GM18519 (cell line): ENCODE data around the gene ZC3H4.
"Not testable (repeated sequence)": the region's sequence is repeated elsewhere in the genome, so short reads cannot be mapped to it uniquely, and the experiment has no call there.

Experiments used
- ATAC-seq: cut with Tn5 transposase; IDR thresholded peaks from one replicate; pipeline ENCODE4 v1.9.1; 2021; ENCODE audit warnings: mild to moderate bottlenecking, moderate library complexity; ENCODE audit not compliant: unreplicated experiment, low FRiP score

The ZC3H4 gene

DNA sequence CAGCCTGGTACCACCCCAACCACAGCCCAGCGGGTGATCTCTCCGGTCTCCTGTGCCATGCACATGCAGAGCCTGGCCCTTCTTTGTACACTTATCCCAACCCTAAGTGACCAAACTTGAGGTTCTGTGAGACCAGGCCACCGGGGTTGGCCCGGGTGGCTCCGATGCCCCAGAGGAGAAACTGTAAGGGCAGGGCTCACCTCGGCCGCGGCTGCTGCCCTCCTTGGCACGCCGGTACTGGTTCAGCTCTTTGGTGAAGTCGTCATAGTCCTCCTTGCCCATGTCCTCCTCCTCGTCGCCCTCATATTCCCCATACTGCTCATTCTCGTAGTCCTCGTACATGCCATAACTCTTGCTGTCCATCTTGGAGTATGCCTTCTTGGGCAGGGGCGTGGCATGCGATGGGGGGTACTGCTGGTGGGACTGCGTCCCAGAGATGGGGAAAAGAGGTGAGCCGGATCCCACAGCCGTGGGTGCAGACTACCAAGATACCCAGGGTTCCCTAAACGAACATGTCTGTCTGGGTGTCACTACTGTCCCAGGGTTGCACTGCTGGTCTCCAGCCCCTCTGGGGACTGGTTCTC lies 23.7 kb downstream of the ZC3H4 start:
- no peak for ATAC-seq

DNA sequence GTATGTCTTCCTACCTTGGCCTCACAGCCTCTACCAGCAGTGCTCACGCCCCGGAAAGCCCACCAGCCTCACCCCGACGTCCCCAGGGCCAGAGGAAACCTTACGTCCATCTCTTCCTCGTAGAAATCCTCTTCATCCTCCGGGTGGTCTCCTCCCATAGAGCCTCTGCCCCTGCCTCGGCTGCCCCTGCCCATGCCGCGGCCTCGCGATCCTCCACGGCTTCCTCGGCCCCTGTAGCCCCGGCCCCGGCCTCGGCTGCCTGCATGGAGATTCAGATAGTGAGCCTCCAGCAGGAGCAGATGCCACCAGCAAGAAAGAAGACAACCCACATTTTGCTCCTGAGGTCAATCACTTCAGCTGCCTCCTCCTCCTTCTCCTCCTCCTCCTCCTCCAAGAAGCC lies 27.3 kb downstream of the ZC3H4 start:
- ATAC-seq, result no peak

DNA sequence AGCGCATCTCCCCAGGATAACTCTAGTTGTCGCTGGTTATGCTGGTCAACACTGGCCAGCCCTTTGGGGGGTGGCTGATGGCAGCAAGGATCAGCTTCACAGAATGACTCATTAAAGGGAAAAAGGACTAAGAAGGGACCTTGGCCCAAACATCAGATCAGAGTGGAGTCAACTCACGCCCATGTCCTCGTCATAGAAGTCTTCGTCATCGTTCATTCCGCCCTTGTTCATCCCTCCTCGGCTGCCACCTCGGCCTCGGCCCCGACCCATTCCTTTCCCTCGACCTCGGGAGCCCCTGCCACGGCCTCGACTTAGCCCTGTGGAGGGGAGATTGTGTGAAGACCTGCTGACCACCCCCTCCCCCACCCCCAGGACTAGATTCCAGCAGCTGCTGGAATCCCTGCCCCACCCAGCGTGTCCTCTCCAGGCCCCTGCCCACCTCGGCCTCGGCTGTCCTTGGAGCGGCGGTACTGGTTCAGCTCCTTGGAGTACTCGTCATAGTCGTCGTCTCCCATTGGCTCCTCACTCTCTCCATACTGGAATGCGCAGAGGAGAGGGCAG lies 28.6 kb downstream of the ZC3H4 start:
- no peak for ATAC-seq

DNA sequence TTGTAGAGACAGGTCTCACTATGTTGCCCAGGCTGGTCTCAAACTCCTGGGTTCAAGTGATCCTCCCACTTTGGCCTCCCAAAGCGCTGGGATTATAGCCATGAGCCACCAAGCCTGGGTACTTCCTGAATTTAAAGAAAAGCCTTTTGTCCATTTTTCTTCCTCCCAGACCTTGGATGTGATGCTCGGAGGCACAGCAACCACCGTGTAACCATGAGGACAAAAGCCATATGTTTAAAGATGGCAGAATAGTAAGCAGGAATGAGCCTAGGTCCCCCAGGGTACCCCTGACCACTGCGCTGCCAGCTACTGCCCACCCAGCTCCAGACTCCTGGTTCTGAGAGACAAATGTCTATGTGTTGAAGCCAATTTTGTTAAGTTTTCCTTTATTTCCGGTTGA lies 31.1 kb downstream of the ZC3H4 start:
- no peak for ATAC-seq

DNA sequence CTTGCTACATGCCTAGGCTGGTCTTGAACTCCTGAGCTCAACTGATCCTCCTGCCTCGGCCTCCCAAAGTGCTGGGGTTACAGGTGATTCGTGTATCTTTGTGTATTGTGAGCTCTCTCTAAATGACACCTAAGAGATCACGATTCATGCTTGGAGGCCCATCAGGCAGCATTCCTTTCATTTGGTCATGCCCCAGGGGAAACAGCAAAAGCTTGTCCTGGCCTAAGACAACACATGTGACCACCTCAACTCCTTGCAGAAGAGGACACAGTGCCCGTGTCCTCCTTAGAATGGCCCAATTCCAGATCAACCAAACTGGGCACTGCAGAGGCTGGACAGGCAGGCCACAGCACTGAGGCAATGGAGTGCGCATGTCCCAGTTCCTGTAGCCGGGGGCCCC lies 32.5 kb downstream of the ZC3H4 start:
- ATAC-seq, result no peak

DNA sequence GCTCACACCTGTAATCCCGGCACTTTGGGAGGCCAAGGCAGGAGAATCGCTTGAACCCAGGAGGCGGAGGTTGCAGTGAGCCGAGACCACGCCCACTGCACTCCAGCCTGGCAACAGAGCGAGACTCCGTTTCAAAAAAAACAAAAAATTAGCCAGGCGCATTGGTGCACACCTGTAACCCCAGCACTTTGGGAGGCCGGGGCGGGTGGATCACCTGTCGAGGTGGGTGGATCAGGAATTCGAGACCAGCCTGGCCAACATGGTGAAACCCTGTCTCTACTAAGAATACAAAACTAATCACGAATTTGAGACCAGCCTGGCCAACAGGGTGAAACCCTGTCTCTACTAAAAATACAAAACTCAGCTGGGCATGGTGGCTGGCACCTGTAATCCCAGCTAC lies 35.2 kb downstream of the ZC3H4 start:
- ATAC-seq, result not testable (repeated sequence)

DNA sequence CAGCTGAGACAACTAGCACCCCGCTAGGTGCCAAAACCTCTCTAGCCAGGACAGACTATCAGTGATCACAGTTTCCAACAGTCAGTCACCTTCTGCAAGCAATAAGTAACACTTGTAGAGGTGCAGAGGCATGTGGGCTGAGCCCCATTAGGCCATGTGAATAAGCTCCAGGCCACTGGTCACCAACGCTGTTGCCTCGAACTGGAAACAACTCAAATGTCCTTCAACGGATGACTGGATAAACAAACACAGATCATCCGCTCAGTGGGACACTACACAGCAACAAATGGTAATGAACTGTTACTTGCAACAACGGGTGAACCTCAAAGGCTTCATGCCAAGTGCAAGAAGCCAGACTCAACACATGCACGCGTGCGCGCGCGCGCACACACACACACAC lies 37.6 kb downstream of the ZC3H4 start:
- ATAC-seq, result no peak

DNA sequence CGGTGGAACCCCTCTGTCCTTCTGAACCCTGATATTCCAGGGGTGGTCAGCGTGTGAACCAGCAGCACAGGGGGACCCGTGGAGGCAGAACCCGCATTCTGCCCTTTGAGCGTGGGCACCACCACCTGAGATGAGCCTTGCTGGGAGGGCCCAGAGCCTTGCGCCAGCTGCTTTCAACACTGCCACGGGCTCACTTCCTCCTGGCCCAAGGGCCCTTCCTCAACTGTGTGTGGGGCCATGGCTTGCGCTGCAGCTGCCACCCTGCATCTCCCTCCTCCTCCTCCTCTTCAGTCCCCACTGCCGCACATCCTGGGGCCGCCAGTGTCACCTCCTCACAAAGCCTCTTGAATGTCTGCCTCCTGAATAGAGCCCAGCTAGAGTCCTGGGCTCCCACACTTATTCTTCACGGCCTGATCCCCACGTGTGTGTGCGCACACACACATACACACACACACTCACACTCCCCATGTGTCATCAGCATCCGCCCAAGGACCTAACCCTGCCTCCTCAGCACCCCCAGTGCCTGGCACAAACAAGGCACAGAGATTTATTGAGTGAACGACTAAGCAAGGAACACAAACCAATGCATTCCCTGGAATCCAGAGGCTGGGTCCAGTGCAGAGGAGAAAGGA lies 38.3 kb downstream of the ZC3H4 start:
- ATAC-seq, result no peak

DNA sequence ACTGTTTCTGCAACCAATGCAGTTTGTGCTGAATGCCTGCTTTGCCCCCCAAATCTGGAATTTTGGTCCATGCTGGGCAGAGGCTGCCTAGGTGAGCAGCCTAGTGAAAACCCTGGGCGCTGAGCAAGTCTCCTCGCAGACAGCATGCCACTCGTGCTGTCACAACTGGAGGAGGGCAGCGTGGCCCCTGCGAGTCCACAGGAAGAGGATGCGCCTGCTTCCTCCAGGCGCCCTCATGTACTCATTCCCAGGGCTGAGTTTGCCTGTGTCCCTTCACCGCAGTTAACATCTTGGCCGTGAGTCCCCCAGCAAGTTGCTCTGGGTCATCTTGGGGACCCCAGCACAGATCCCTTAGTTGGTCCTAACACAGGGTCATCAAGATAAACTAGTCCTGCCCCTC lies 39.0 kb downstream of the ZC3H4 start:
- no peak for ATAC-seq

DNA sequence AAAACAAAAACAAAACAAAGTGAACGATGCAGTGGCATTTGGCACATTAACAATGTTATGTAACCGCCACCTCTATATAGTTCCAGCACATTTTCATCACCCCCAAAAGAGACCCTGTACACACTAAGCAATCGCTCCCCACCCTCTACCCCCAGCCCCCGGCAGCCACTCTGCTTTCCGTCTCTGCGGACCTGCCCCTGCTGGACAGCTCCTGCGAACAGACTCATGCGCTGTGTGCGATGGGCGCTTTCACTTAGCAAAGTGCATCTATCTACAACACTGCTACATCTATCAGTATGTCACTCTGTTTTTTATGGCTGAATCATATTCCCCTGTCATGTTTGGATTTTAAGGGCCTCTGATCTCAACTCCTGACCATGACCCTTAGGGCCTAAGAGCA lies 40.0 kb downstream of the ZC3H4 start:
- ATAC-seq, result no peak

DNA sequence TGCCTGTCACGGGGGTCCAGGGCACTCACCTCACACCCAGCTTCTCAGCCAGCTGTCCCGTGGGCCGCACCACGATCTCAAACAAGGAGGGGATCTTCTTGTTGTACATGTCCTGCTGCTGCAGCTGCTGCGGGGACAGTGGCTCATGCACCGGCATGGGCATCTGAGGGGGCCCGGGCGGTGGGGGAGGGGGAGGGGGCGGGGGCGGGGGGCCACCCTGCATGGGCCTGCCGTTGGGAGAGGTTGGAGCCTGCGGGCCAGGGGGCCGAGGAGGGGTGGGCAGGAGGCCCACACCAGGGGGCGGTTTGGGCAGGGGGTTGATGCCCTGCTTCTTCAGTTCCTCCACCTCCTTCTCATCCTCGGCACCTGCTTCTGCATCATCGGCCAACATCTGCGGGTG lies 41.3 kb downstream of the ZC3H4 start:
- ATAC-seq, result no peak

DNA sequence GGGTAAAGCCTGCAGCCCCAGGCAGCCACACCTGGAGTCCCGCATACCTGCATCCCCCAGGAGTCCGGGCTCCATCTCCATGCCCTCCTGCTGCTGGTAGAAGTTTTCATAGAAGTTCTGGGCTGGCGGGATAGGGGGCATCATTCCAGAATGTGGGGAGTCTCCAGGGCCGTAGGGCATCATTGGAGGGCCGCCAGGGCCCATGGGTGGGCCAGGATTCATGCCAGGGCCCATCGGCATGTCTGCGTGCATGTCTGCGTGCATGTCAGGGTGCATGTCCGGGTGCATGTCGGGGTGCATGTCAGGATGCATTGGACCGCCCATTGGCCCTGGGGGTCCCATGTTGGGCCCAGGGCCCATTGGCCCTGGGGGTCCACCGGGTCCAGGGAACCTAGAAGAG lies 41.8 kb downstream of the ZC3H4 start:
- no peak for ATAC-seq

DNA sequence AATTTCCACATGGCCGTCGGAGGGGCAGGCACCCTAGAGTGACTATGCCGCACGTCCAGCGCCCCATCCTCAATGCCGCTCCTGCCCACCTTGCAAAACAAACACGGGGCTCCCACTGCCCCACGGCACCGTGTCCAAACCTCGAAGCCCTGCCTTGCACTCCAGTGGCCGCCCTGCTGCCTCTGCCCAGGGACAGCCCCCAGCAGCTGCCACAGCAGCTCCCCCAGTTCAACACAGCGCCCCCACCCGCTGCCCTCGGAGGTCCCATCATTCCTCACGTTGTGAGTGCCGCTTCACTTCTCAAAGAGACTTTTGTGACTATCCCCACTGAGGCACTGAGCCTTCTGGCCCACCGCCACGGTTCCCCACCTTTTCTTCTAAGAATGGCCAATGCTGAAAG lies 42.8 kb downstream of the ZC3H4 start:
- ATAC-seq, result no peak

DNA sequence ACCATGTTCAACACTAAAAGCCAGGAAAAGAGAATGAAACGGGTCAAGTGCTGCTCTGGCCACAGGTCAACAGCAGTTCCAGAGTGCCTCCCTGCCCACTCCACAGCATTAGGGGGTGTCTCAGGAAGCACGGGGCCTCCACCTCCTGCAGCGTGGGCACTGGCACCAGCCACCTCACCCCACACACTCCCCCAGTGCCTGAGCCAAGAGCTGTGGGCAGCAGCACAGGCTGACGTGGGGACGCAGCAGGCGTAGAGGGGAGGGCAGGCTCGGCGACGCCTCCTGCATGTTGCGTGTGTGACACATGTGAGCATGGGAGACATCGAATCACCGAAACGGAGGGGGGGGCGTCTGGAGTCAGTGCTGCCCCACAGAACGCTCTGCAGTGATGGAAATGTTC lies 43.8 kb downstream of the ZC3H4 start:
- no peak for ATAC-seq

DNA sequence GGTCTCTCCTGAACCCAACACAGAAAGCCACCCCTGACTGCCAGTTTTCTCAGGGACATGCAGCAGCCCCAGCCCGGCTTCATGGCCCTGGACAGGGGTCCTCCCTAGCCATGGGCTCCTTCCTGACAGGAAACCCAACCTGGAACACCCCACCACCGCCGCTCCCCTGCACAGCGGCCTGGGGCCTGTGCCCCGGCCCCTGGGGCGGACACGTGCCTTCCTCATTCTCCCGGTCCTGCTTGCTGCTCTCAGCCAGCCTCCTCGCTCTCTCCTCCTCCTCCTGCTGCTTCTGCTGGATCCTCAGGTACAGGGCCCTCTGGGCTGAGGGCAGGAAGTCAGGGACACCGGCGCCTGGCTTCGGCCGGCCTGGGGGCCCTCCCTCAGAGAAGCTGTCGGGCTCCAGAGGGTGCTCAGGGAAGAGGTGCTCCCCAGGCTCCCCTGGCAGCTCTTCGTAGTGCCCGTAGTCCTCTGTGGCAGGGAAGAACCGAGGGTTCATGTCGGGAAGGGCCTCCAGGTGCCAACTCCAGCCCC lies 44.6 kb downstream of the ZC3H4 start:
- no peak for ATAC-seq

DNA sequence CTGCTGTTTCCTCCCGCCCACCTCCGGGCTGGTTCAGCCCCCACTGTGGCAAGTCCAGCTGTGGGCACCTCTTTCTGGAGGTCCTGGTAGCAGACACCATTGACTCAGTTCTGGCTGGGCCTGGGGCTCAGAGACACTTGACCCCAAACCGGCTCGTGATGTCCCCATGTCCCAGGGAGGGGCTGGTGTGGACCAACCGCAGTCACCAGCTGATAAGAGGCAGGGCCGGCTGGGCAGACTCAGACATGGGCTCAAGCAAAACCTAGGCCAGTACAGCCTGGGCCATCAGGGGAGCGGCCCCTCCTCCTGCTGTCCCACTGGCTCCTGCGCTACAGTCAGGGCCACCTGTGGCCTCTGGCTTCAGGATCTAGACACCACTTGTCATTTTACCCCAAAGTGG lies 45.3 kb downstream of the ZC3H4 start:
- no peak for ATAC-seq

DNA sequence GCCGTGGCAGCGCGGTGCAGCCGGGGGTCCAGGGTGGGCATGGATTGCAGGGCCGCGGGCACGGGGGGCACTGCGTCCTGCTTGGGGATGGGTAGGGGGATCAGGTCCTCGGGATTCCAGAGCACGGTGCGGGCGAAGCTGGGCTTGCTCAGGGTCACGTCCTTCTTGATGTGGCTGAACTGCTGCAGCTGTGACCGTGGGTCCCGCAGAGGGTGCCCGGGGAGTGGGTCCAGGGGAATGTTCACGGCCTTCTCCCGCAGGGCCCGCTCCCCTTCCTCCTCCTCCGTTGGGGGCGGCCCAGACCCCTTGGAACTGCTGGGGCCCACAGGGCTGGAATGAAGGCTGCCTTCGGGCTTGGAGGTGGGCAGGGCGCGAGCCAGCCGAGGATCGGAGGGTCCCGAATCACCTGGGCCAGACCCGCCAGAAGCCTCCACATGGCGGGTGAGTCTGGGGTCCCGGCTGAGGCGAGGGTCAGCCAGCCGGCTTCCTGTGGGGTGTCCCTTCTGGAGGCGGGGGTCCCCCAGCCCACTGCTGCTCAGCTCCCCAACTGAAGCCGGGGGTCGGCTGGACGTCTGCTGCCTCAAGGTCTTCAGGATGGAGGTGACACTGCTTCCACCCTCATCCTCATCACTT lies 46.2 kb downstream of the ZC3H4 start:
- ATAC-seq, result no peak

DNA sequence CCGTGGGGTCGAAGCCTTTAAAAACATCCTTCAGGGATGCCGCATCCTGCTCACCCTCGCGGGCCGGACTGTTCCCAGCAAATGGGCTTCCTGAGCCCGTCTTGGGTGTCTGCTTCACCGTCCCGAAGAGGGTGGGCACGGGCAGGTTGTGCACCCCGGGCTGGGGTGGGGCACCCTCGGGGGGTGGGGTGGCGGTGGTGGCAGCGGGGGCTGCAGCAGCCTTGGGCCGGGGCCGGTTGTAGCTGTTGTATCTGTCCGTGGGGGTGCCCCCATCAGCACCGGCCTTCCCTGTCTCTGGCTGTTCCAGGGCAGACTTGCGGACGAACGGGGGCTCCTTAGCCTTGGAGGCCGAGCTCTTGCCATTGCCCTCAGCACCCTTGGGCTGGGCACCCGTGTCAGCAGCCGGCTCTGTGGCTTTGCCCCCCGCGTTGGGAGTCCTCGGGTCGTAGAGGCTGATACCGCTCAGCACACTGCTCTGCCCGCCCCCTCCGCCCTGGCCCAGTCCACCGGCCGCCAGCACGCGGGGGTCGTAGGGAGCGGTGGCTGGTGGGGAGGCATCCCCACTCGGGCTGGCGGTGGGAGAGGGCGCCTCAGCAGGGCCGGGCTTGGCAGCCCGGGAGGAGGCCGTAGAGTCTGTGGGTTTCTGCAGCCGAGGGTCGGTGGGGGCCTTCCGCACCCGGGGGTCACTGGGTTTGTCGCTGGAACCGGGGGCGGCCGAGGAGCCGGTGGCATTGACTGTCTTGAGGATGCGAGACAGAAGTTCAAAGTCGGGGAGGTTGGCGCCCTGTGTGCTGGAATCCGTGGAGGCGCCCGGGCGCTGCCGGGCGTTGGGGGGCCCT lies 47.0 kb downstream of the ZC3H4 start:
- ATAC-seq, result no peak

DNA sequence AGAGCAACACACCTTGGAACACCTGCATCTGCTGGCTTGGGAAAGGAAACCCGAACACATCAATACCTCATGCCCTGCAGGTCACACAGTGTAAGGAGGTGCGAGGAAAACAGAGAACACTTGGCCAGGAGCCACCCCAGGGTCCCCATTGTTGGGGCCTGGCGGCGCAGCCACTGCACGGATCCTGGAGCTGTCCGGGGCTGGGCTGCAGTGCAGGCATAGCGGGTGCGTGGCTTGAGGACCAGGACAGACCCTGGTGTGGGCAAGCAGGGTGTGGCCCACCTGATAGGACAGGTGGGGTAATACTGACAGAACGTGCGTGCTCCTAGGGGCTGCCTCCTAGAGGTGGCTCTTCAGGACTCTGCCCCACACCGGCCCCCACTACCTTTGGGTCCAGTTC lies 48.3 kb downstream of the ZC3H4 start:
- no peak for ATAC-seq

DNA sequence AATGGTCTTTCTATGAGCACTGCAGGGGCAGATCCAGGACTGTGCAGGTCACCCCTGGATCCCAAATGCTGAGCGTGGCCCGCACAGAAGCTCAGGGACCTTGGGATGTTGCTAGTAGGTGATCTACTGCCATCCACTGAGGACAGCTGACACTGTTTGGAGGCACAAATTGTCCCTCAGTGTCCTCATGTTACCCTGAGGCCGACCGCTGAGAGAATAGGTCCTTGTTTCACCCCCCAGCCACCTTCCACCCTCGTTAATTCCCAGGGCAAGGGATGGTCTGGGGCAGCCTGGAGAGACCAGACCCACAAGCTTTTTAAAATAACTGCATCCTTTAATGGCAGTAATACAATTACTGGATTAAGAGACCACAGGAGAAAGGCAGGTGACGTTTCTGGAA lies 49.7 kb downstream of the ZC3H4 start:
- ATAC-seq, result no peak

DNA sequence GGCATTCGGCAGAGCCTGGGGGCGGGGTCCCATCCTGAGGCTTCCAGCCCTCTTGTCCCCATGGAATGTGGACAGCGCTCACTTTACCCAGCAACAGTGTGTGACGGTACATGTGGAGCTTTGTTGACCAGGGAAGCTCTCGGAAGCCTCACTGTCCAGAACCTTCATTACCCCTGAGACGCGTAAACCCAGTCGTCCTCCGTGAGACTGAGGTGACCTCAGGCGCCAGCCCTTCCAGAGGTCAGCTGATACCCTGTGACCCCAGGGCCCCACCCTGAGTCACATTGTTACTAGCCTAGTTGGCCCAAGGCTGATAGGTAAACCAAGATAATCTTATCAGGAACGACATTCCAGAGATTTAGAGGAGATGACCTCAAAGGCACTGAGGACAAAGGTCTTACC lies 55.0 kb downstream of the ZC3H4 start:
- no peak for ATAC-seq
